Bronchial epithelial cell (primary cell): Measurements from ENCODE around the gene SLC25A19. TPM values are rescaled to one million over a fixed set of nuclear protein-coding genes. Genes with fewer than 3 reads are reported as not detected.

Source experiments
- DNase-seq: peaks from one replicate; pipeline ENCODE4 v3.0.0-alpha.2; 2010; ENCODE audit warnings: low read depth
- FAIRE-seq: peaks from 2 replicates; lab custom pipeline; 2011; peaks lifted over from hg19 to GRCh38; lab: Jason Lieb, UNC
- H3K27me3 ChIP-seq: 2 replicates; pipeline ENCODE4 v1.5.1; 2011; ENCODE audit warnings: low read length; ENCODE audit not compliant: control insufficient read depth, insufficient read depth
- H3K36me3 ChIP-seq: 2 replicates; pipeline ENCODE4 v1.5.1; 2011; ENCODE audit warnings: low read length; ENCODE audit not compliant: control insufficient read depth, insufficient read depth
- H3K4me3 ChIP-seq: 2 replicates; pipeline ENCODE4 v1.5.1; 2011; ENCODE audit warnings: mild to moderate bottlenecking, low read depth, low read length, control low read depth
- total RNA-seq: library from RNA; depleted of rRNA; stranded (reverse); fragments of >200 nt; gene quantifications from 2 replicates; pipeline ENCODE4 v1.2.1, GENCODE V29; 2014
- TF ChIP-seq, protein P1 (sequence below): IDR thresholded peaks from 2 replicates; pipeline ENCODE4 v1.5.1; 2011; ENCODE audit warnings: mild to moderate bottlenecking, moderate library complexity, low read length, control low read depth, inconsistent platforms; ENCODE audit not compliant: insufficient read depth, severe bottlenecking

SLC25A19 gene
- total RNA-seq, 1 donor from 2014 or later: 12.1 TPM

GRCh38 chr17:75271955-75272847, 17.0 kb downstream of the SLC25A19 start:
- Histone ChIP-seq H3K27me3 (no peaks in the 10 kb centered on the region), H3K36me3 (peaks cover 7% of the 10 kb centered on the region), H3K4me3 (peak overlapping the region; percentile 88)
- DNase-seq (no peak), FAIRE-seq (no peak)
- TF ChIP-seq, protein P1, sequence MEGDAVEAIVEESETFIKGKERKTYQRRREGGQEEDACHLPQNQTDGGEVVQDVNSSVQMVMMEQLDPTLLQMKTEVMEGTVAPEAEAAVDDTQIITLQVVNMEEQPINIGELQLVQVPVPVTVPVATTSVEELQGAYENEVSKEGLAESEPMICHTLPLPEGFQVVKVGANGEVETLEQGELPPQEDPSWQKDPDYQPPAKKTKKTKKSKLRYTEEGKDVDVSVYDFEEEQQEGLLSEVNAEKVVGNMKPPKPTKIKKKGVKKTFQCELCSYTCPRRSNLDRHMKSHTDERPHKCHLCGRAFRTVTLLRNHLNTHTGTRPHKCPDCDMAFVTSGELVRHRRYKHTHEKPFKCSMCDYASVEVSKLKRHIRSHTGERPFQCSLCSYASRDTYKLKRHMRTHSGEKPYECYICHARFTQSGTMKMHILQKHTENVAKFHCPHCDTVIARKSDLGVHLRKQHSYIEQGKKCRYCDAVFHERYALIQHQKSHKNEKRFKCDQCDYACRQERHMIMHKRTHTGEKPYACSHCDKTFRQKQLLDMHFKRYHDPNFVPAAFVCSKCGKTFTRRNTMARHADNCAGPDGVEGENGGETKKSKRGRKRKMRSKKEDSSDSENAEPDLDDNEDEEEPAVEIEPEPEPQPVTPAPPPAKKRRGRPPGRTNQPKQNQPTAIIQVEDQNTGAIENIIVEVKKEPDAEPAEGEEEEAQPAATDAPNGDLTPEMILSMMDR: no peak

- Histone ChIP-seq H3K4me3 (peak overlapping the region; percentile 88), H3K36me3 (peaks cover 12% of the 10 kb centered on the region), H3K27me3 (no peaks in the 10 kb centered on the region)
- TF ChIP-seq, protein P1: peak; percentile 50
- peak; percentile 29 for DNase-seq
- no peak for FAIRE-seq
These were observed 17.8 kb downstream of the SLC25A19 start for GRCh38 chr17:75271233-75271954.

GRCh38 chr17:75270966-75271232, 18.3 kb downstream of the SLC25A19 start, which contains the start of gene MIF4GD:
MIF4GD (minus strand) TSS chr17:75271231; CDS start chr17:75270195, 1,036 bp downstream.
- TF ChIP-seq, protein P1: no peak
- no peaks in the 10 kb centered on the region for H3K27me3 ChIP-seq
- peak within 1 kb of the TSS; percentile 88 for H3K4me3 ChIP-seq
- FAIRE-seq (no peak), DNase-seq (no peak)
- peaks cover 15% of the 10 kb centered on the region for H3K36me3 ChIP-seq

- Histone ChIP-seq H3K27me3 (no peaks in the 10 kb centered on the region), H3K4me3 (peak overlapping the region; percentile 83), H3K36me3 (peaks cover 19% of the 10 kb centered on the region)
- DNase-seq (peak; percentile 71), FAIRE-seq (no peak)
- TF ChIP-seq, protein P1: peak; percentile 66
These were observed 18.8 kb downstream of the SLC25A19 start for GRCh38 chr17:75270218-75270965.

DNA sequence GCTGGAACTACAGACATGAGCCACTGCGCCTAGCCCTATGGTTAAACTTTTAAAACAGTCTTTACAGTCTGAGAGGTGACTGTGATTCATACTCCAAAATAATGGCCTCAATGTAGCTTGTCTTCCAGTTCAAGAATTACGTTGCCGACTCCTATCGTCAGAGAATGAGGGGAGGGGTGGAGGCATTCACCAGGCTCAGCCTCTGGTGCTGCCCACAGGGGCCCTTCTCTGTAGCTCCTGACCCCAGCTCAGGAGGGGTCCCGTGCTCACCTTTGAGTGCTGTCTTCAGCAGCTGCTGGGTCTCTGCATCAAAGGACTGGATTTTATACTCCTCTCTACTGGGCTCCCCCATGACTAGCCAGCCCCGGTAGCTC, 19.4 kb downstream of the SLC25A19 start:
- H3K36me3 ChIP-seq: peaks cover 19% of the 10 kb centered on the region
- H3K27me3 ChIP-seq: no peaks in the 10 kb centered on the region
- H3K4me3 ChIP-seq: peak overlapping the region; percentile 83
- FAIRE-seq: no peak
- TF ChIP-seq, protein P1: no peak
- peak; percentile 32 for DNase-seq
